ENCODE data around the gene TXK.
A peak's percentile ranks its signal among the peaks of the same experiment; 100 is the strongest.

The TXK gene

GRCh38 chr4:48021100-48021499 is 113.0 kb downstream of the TXK start:
- no peak for DNase-seq (ENCODE audit: low spot score)

- DNase-seq (ENCODE audit: low spot score), result no peak
Observed at GRCh38 chr4:48018112-48018511, 115.9 kb downstream of the TXK start.

DNA sequence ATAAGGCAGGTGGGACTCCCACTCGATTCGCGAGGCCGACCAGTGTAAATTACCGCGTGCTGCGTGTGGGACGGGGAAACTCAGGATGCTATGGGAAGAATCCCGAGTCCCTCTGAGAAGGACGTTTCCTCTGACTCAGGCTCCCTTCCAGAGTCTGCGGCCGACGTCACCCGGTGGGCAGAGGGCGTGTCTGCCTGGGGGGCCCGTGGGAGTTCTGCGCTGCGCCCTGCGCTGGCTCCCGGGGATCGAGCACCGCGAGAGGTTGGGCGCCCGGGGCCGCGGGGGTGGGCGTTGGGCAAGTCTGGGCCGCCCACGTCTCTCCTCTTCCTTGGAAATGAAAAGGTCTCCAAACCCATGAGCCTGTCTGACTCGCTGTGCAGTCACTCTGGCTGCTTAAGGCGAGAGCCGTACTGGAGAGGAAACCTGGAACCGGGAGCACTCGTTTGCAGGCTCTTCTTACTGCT is 116.9 kb downstream of the TXK start:
- DNase-seq (ENCODE audit: low spot score), result peak; percentile 19

All from COLO829 (cell line).